ENCODE data around the gene SLC22A16. TPM values are rescaled to one million over a fixed set of nuclear protein-coding genes. Genes with fewer than 3 reads are reported as not detected.
"Not testable (repeated sequence)": the region's sequence is repeated elsewhere in the genome, so short reads cannot be mapped to it uniquely, and the experiment has no call there.

Gene SLC22A16
- total and polyA plus RNA-seq, 7 experiments from 2014 or later: 0.29 to 2.1 TPM; not detected in 5

DNA sequence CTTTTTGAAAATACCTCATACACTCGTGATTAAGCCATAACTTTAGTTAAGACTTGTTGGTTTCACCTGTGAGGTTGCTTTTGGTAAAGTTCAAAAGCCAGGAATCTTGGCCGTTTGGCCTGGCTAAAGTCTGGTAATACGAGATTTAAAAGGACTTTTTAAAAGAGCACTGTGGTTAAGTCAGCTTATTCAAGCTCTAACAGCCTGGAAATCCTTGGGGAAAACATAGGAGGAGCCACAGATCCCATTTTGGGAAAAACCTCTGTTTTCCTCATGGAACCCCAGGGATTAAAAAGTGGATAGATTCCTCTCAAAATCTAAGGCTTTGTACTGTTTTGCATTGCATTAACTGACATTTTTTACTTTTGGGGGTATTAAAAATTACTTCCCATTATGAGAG lies 13.7 kb upstream of the SLC22A16 start:
- Histone ChIP-seq H3K9me3 (ENCODE audit: control insufficient read depth in 2 of 3, low read length in 3 of 3) (no peaks in the 10 kb centered on the region), H3K27me3 (ENCODE audit: control insufficient read depth in 2 of 2, insufficient read depth in 2 of 2, low read length in 2 of 2) (no peaks in the 10 kb centered on the region), H3K4me3 (ENCODE audit: low read length) (no peak overlapping the region), H3K27ac (ENCODE audit: low read depth, low read length) (no peak overlapping the region), H3K4me1 (ENCODE audit: control insufficient read depth in 2 of 2, insufficient read depth in 2 of 2, low read length in 2 of 2) (no peaks in the 10 kb centered on the region), H3K36me3 (ENCODE audit: control insufficient read depth in 2 of 3, insufficient read depth in 3 of 3, low read length in 3 of 3) (no peaks in the 10 kb centered on the region)
- ATAC-seq: no peak
- POLR2A ChIA-PET: no interaction called here
- Mint-ChIP-seq H3K4me3 (no peak overlapping the region), H3K27me3 (peaks cover 12 to 29% (median 27%) of the 10 kb centered on the region in 5 donors), H3K9me3 (peaks cover 0 to 3% (median 0%) of the 10 kb centered on the region in 11 donors), H3K36me3 (no peaks in the 10 kb centered on the region), H3K4me1 (peaks cover 0 to 6% (median 0%) of the 10 kb centered on the region in 7 donors), H3K27ac (no peak overlapping the region)
- CTCF ChIA-PET: no interaction called here
- DNase-seq: no peak
- intact Hi-C loops (cut with micrococcal nuclease): no loop called here

DNA sequence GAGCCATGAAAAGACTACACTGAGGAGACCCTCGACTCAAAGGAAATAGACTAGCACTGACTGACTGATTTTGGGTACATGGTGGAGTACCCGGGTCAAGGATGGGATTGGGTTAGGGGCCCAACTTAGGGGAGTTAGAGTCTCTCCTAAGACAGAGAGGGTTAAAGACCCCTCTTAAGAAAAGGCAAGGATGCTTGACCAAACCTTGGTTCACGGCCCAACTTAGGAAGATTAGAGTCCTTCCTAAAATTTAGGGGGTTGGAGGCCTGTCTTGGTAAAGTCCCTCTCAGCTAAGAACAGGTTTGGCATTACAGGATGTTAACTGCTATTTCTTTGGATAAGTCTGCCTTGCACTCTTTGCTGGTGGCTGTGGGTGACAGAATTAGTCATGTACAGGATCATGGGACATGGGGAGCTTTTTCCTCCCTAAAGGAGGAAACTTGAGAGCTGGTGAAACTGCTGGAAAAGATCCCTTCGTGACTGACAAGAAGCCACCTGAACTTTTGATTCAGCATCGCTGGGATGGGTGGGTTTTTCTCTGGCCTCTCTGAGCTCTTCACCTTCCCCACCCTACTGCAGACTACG lies 12.3 kb upstream of the SLC22A16 start:
- no peaks in the 10 kb centered on the region for H3K4me1 ChIP-seq (ENCODE audit: control insufficient read depth in 2 of 2, insufficient read depth in 2 of 2, low read length in 2 of 2)
- Mint-ChIP-seq H3K4me1 (peaks cover 0 to 6% (median 0%) of the 10 kb centered on the region in 7 donors), H3K27me3 (peaks cover 16 to 29% (median 28%) of the 10 kb centered on the region in 5 donors), H3K27ac (no peak overlapping the region), H3K4me3 (no peak overlapping the region), H3K9me3 (peaks cover 0 to 3% (median 0%) of the 10 kb centered on the region in 11 donors), H3K36me3 (no peaks in the 10 kb centered on the region)
- intact Hi-C loops (cut with micrococcal nuclease): no loop called here
- DNase-seq (no peak), ATAC-seq (no peak)
- CTCF ChIA-PET: no interaction called here
- no peaks in the 10 kb centered on the region for H3K36me3 ChIP-seq (ENCODE audit: control insufficient read depth in 2 of 3, insufficient read depth in 3 of 3, low read length in 3 of 3)
- H3K9me3 ChIP-seq (ENCODE audit: control insufficient read depth in 2 of 3, low read length in 3 of 3): no peaks in the 10 kb centered on the region
- H3K27me3 ChIP-seq (ENCODE audit: control insufficient read depth in 2 of 2, insufficient read depth in 2 of 2, low read length in 2 of 2): no peaks in the 10 kb centered on the region
- no peak overlapping the region for H3K27ac ChIP-seq (ENCODE audit: low read depth, low read length)
- no peak overlapping the region for H3K4me3 ChIP-seq (ENCODE audit: low read length)
- POLR2A ChIA-PET: no interaction called here

DNA sequence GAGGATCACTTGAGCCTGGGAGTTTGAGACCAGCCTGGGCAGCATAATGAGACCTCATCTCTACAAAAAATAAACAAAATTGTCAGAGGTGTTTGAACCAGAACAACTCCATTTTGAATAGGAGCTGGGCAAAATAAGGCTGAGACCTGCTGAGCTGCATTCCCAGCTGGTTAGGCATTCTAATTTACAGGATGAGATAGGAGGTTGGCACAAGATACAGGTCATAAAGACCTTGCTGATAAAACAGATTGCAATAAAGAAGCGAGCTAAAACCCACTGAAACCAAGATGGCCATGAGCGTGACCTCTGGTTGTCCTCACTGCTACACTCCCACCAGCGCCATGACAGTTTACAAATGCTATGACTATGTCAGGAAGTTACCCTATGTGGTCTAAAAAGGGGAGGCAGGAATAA lies 11.6 kb upstream of the SLC22A16 start:
- CTCF ChIA-PET; DNase-seq; H3K27ac Mint-ChIP-seq; H3K9me3 ChIP-seq (ENCODE audit: control insufficient read depth in 2 of 3, low read length in 3 of 3); H3K9me3 Mint-ChIP-seq; H3K27ac ChIP-seq (ENCODE audit: low read depth, low read length); POLR2A ChIA-PET; ATAC-seq; H3K4me3 ChIP-seq (ENCODE audit: low read length); H3K4me1 Mint-ChIP-seq; H3K4me1 ChIP-seq (ENCODE audit: control insufficient read depth in 2 of 2, insufficient read depth in 2 of 2, low read length in 2 of 2); intact Hi-C loops (cut with micrococcal nuclease); H3K4me3 Mint-ChIP-seq; H3K36me3 ChIP-seq (ENCODE audit: control insufficient read depth in 2 of 3, insufficient read depth in 3 of 3, low read length in 3 of 3); H3K27me3 ChIP-seq (ENCODE audit: control insufficient read depth in 2 of 2, insufficient read depth in 2 of 2, low read length in 2 of 2); H3K36me3 Mint-ChIP-seq: not testable (repeated sequence)
- peaks cover 16 to 28% (median 20%) of the 10 kb centered on the region in 5 donors for H3K27me3 Mint-ChIP-seq

DNA sequence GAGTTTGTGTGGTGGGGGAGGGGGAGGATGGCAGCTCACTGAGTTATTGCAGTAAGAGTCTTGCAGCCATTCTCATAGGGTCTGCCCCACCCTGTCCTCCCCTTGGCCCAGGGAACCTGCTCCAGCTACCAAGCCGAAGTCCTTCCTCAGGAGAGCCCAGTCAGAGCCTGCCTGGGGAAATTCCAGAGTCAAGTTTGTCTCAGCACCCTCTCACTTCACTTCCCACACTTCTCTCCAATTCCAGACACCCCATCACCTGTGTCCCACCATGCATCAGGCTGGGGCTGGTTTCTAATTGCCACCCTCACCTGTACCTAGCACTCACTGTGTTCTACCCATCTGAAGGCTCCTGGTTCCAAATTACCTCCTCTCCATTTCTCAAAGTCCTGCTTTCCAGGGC lies 10.3 kb upstream of the SLC22A16 start:
- Mint-ChIP-seq H3K4me1 (peaks cover 0 to 2% (median 0%) of the 10 kb centered on the region in 7 donors), H3K27me3 (peaks cover 16 to 27% (median 20%) of the 10 kb centered on the region in 5 donors), H3K27ac (no peak overlapping the region), H3K36me3 (no peaks in the 10 kb centered on the region), H3K9me3 (peaks cover 0 to 9% (median 4%) of the 10 kb centered on the region in 11 donors), H3K4me3 (no peak overlapping the region)
- no peak overlapping the region for H3K27ac ChIP-seq (ENCODE audit: low read depth, low read length)
- no peak for ATAC-seq
- H3K36me3 ChIP-seq (ENCODE audit: control insufficient read depth in 2 of 3, insufficient read depth in 3 of 3, low read length in 3 of 3): no peaks in the 10 kb centered on the region
- DNase-seq: no peak
- no peaks in the 10 kb centered on the region for H3K4me1 ChIP-seq (ENCODE audit: control insufficient read depth in 2 of 2, insufficient read depth in 2 of 2, low read length in 2 of 2)
- H3K4me3 ChIP-seq (ENCODE audit: low read length): no peak overlapping the region
- ChIA-PET POLR2A (no interaction called here), CTCF (no interaction called here)
- no peaks in the 10 kb centered on the region for H3K27me3 ChIP-seq (ENCODE audit: control insufficient read depth in 2 of 2, insufficient read depth in 2 of 2, low read length in 2 of 2)
- no peaks in the 10 kb centered on the region for H3K9me3 ChIP-seq (ENCODE audit: control insufficient read depth in 2 of 3, low read length in 3 of 3)
- intact Hi-C loops (cut with micrococcal nuclease): no loop called here

DNA sequence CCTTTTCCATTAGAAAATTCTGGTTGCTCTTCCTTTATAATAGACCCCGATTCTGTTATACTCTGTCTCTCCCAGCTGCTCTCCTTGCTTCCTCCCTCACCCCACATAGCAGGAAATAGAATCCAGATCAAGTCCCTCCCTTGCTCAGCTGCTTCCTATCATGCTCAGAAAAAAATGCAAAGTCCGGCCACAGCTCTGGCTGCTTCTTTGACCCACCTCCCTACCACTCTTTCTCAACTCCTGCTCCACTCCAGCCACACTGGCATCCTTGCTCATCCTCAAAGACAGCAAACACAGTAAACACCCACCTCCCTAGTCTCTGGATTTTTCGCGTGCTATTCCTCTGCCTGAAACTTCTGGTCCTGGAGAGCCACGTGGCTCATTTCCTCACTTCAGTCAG lies 9.1 kb upstream of the SLC22A16 start:
- H3K36me3 ChIP-seq (ENCODE audit: control insufficient read depth in 2 of 3, insufficient read depth in 3 of 3, low read length in 3 of 3): no peaks in the 10 kb centered on the region
- ATAC-seq (no peak), DNase-seq (no peak)
- H3K9me3 ChIP-seq (ENCODE audit: control insufficient read depth in 2 of 3, low read length in 3 of 3): no peaks in the 10 kb centered on the region
- Mint-ChIP-seq H3K4me3 (no peak overlapping the region), H3K9me3 (peaks cover 0 to 9% (median 5%) of the 10 kb centered on the region in 11 donors), H3K27me3 (peaks cover 13 to 27% (median 20%) of the 10 kb centered on the region in 5 donors), H3K27ac (no peak overlapping the region), H3K4me1 (peaks cover 0 to 2% (median 0%) of the 10 kb centered on the region in 7 donors), H3K36me3 (no peaks in the 10 kb centered on the region)
- intact Hi-C loops (cut with micrococcal nuclease): no loop called here
- ChIA-PET POLR2A (no interaction called here), CTCF (no interaction called here)
- no peak overlapping the region for H3K27ac ChIP-seq (ENCODE audit: low read depth, low read length)
- no peaks in the 10 kb centered on the region for H3K27me3 ChIP-seq (ENCODE audit: control insufficient read depth in 2 of 2, insufficient read depth in 2 of 2, low read length in 2 of 2)
- H3K4me3 ChIP-seq (ENCODE audit: low read length): no peak overlapping the region
- H3K4me1 ChIP-seq (ENCODE audit: control insufficient read depth in 2 of 2, insufficient read depth in 2 of 2, low read length in 2 of 2): no peaks in the 10 kb centered on the region

DNA sequence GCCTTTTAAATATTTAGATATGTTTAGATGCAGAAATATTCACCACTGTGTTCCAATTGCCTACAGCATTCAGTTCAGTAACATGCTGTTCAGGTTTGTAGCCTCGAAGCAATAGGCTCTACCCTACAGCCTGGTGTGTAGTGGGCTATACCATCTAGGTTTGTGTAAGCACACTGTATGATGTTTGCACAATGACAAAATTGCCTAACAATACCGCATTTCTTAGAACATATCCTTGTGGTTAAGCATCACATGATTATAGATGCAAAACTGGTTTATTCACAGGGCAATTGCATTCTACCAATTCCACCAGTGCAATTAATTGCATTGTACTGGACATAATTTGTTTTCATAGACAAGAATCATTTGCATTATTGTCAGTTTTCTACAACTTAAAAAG lies 7.9 kb upstream of the SLC22A16 start:
- Mint-ChIP-seq H3K27ac (no peak overlapping the region), H3K27me3 (peaks cover 13 to 30% (median 22%) of the 10 kb centered on the region in 5 donors), H3K4me1 (peaks cover 0 to 2% (median 0%) of the 10 kb centered on the region in 7 donors), H3K9me3 (peaks cover 0 to 9% (median 5%) of the 10 kb centered on the region in 11 donors), H3K4me3 (no peak overlapping the region), H3K36me3 (no peaks in the 10 kb centered on the region)
- no peak for DNase-seq
- POLR2A ChIA-PET: no interaction called here
- H3K27me3 ChIP-seq (ENCODE audit: control insufficient read depth in 2 of 2, insufficient read depth in 2 of 2, low read length in 2 of 2): no peaks in the 10 kb centered on the region
- no peaks in the 10 kb centered on the region for H3K4me1 ChIP-seq (ENCODE audit: control insufficient read depth in 2 of 2, insufficient read depth in 2 of 2, low read length in 2 of 2)
- CTCF ChIA-PET: interaction anchor here (0.6 kb wide), 1 partner anchor 668 kb away, joined by 3 read pairs; no protein-coding TSS in a partner anchor
- H3K36me3 ChIP-seq (ENCODE audit: control insufficient read depth in 2 of 3, insufficient read depth in 3 of 3, low read length in 3 of 3): no peaks in the 10 kb centered on the region
- H3K9me3 ChIP-seq (ENCODE audit: control insufficient read depth in 2 of 3, low read length in 3 of 3): no peaks in the 10 kb centered on the region
- no peak overlapping the region for H3K4me3 ChIP-seq (ENCODE audit: low read length)
- intact Hi-C loops (cut with micrococcal nuclease): no loop called here
- peak; percentile 20 for ATAC-seq
- no peak overlapping the region for H3K27ac ChIP-seq (ENCODE audit: low read depth, low read length)

DNA sequence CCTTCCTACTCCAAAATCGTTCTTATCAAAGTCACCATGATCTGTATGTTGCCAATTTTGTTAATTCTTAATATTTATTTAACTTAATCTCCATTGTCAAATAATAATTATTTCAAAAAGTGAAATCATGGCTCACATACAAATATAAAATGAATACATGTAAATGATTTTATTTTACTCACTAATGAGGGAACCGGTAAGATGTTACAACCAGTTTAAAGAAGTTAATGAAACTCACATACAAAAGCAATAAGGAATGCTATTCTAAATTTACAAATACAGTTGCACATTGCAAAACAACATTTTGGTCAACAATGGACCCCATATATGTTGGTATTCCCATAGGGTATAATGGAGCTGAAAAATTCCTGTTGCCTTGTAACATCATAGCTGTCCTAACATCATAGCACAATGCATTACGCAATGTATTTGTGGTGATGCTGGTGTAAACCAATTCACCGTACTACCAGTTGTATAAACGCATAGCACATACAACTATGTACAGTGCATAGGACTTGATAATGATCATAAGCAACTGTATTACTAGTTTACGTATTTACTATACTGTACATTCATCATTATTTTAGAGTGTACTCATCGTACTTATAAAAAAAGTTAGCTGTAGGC lies 6.5 kb upstream of the SLC22A16 start:
- H3K36me3 ChIP-seq (ENCODE audit: control insufficient read depth in 2 of 3, insufficient read depth in 3 of 3, low read length in 3 of 3): no peaks in the 10 kb centered on the region
- H3K27me3 ChIP-seq (ENCODE audit: control insufficient read depth in 2 of 2, insufficient read depth in 2 of 2, low read length in 2 of 2): no peaks in the 10 kb centered on the region
- POLR2A ChIA-PET: no interaction called here
- intact Hi-C loops (cut with micrococcal nuclease): no loop called here
- CTCF ChIA-PET: no interaction called here
- H3K4me3 ChIP-seq (ENCODE audit: low read length): no peak overlapping the region
- Mint-ChIP-seq H3K27ac (no peak overlapping the region), H3K4me1 (peaks cover 0 to 2% (median 0%) of the 10 kb centered on the region in 7 donors), H3K4me3 (no peak overlapping the region), H3K27me3 (peaks cover 16 to 34% (median 32%) of the 10 kb centered on the region in 5 donors), H3K36me3 (peaks cover 0 to 4% (median 0%) of the 10 kb centered on the region in 5 donors), H3K9me3 (peaks cover 0 to 11% (median 6%) of the 10 kb centered on the region in 11 donors)
- no peaks in the 10 kb centered on the region for H3K4me1 ChIP-seq (ENCODE audit: control insufficient read depth in 2 of 2, insufficient read depth in 2 of 2, low read length in 2 of 2)
- no peak overlapping the region for H3K27ac ChIP-seq (ENCODE audit: low read depth, low read length)
- no peak for DNase-seq
- H3K9me3 ChIP-seq (ENCODE audit: control insufficient read depth in 2 of 3, low read length in 3 of 3): no peaks in the 10 kb centered on the region
- ATAC-seq: no peak

Measured in naive thymus-derived CD4-positive, alpha-beta T cell (primary cell).